GM21786 (cell line): Measurements from ENCODE around the gene SRRM4.
"Not testable (repeated sequence)": the region's sequence is repeated elsewhere in the genome, so short reads cannot be mapped to it uniquely, and the experiment has no call there.

ENCODE experiments used
- ATAC-seq: cut with Tn5 transposase; IDR thresholded peaks from one replicate; pipeline ENCODE4 v1.9.1; 2021; ENCODE audit not compliant: unreplicated experiment

Gene SRRM4

DNA sequence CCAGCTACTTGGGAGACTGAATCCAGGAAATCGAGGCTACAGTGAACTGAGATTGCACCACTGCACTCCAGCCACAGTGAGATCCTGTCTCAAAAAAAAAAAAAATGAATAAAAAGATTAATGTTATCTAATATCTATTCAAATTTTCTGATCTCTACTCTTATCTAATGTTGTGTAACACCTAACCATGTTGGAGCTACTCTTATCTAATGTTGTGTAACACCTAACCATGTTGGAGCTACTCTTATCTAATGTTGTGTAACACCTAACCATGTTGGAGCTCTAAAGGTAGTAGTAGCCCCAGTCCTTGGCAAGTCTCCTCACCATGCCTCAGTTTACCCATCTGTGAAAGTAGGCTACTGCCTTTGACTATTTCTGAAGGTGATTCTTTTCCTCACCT is 26.9 kb downstream of the SRRM4 start:
- not testable (repeated sequence) for ATAC-seq

GRCh38 chr12:119008691-119009221 is 27.4 kb downstream of the SRRM4 start:
- ATAC-seq: no peak

DNA sequence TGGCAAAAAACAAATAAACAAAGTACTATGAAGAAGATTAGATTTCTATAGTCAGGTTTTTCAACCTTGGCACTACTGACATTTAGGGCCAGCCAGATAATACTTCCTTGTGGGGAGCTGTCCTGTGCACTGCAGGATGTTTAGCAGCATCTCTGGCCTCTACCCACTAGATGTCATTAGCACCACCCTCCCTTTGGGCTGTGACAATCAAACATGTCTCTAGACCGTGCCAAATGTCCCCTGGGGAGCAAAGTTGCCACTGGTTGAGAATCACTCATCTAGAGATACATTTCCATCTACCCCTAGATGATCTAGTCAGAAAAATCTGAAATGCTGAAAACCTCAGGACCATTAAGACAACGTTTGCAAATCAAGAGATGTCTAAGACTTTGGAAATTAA is 29.9 kb downstream of the SRRM4 start:
- ATAC-seq: no peak

DNA sequence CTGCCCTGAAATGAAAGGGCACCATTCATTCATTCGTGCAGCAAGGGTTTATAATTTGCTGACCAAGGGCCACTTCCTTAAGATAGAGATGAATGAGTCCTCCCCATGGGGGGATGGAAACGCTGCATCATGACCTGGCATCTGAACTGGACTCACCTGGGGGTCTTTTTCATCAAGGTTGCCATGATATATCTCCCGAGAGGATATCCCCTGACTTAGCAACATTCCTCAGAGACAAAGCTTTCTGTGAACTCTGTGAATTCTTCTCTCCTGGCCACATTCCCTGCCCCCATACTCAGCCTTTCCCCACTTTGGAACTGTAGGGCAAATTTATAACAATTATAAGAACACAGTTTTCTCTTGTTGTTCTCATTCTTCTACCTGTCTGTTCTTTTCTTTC is 30.8 kb downstream of the SRRM4 start:
- no peak for ATAC-seq

- no peak for ATAC-seq
Observed at GRCh38 chr12:119013023-119013422, 31.7 kb downstream of the SRRM4 start.

GRCh38 chr12:119014368-119014767 is 33.0 kb downstream of the SRRM4 start:
- no peak for ATAC-seq

DNA sequence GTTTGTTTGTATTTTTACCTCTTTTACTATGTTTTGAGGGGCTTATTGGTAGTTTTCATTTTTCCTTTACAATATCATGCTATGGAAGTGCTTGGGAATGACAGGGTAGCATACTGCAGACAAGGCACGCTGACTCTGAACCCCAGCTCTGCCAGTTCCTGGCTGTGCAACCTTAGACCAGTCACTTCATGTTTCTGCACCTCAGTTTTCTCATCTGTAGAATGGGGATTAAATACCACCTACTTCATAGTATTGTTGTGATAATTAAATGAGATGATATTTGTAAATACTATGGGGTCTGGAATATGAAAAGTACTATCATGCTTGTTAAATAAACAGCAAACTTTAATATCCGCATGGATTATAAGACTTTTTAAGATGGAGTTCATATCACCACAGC is 35.4 kb downstream of the SRRM4 start:
- no peak for ATAC-seq

DNA sequence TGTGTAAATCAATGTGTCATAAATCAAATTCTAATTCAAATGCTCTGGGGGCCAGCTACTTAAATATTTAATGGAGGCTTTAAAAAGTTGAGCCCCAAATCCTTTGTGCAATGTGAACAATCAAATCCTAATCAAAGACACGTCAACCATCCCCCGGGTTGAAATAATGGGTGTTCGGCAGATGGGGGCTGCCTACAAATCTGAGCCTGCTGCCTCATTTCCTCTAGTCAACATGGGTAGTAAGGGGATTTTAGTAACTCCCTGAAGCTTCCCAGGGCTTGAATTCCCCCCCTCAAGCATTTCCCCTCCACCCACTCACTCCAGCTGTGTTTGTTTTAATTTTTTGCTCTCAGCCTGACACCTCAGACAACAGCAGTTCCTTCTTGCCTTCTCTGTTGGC is 37.8 kb downstream of the SRRM4 start:
- ATAC-seq: no peak

DNA sequence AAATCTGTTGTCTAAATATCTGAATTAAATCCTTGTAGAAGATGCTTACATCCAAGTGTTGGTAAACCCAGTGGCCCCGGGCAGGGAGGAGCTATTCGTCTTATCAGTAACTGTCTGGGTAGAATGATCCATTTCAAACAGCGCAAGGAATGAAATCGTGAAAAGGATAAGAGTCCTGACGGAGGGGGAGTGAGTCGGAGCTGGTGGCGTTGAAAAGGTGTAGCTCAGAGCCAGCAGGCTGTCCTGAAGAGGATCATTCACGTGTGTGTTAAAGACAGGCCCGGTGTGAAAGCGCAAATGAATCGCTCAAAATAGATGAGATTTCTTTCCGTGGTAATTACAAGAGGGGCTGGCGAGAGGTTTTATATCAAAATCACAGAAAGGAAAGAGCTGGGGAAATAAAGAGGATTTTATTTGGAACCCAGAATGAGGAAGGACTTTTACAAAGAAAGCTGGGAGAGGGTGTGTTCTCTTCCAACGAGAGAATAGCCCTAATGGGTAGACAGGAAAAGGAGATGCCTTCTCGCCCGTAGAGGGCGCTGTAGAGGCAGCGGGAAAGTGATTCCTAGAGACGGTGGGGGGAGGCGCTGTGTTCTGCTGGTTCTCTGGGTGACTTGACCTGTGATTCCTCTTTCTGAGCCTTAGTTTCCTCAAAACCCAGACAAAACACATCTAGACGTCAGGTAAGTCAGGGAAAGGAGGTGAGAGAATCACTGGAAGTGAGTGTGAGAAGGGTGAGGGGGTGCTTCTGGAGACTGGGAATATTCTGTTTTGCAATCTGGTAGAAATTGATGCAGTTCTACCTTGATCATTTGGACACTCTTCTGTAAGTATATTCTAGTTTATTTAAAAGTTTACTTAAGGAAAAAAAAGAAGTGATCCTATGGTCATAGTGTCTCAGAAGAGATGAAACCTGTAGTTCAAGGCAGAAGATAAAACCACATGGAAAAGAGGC is 39.3 kb downstream of the SRRM4 start:
- no peak for ATAC-seq

- ATAC-seq: no peak
Observed at GRCh38 chr12:119024356-119024755, 43.0 kb downstream of the SRRM4 start.

GRCh38 chr12:119025786-119026185 is 44.4 kb downstream of the SRRM4 start:
- ATAC-seq: no peak

DNA sequence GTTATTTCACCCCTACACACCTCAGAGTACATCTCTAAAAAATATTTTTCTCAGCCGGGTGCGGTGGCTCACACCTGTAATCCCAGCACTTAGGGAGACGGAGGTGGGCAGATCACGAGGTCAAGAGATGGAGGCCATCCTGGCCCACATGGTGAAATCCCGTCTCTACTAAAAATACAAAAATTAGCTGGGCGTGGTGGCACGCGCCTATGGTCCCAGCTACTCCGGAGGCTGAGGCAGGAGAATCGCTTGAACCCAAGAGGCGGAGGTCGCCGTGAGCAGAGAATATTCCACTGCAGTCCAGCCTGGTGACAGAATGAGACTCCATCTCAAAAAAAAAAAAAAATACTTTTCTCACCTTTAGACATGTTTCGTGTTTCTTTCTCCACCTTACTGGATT is 52.0 kb downstream of the SRRM4 start:
- ATAC-seq: not testable (repeated sequence)

- no peak for ATAC-seq
Observed at GRCh38 chr12:119036878-119037825, 55.8 kb downstream of the SRRM4 start.

- ATAC-seq: no peak
Observed at GRCh38 chr12:119044094-119044493, 62.8 kb downstream of the SRRM4 start.

DNA sequence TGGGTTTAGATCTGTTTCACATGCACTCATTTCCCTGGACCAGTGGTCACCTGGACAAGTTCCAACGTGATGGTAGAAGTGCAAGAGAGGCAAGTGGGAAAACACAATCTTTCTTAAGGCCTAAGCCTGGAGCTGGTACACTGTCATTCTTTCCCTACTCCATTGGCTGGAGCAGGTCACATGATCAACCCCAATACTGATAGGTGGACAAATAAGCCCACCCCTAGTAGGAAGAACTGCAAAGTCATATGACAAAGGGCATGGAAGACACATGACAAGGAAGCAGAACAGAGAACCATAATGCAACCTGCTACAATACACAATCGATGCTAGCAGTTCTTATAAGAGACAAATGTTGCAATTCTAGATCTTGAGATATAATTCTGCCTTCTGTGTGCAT is 66.3 kb downstream of the SRRM4 start:
- no peak for ATAC-seq

GRCh38 chr12:119050663-119051062 is 69.3 kb downstream of the SRRM4 start:
- ATAC-seq: no peak

DNA sequence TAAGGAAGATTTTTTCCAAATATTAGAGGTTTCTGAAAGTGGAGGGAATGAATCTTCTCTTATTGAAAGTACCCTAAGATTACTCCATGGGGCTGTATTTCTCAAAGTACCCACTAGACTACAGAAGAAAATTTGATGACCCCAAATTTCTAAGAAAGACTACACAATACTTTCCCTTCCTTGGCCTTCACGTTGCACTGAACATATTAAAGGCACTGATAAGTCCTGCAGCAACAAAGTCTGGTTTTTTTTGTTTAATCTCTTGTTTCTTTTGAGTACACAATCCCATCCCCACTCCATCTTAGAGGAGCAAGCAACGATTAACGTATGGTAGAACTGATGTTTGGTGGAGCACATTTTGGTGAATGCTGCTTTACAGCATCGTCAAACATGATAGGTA is 70.1 kb downstream of the SRRM4 start:
- ATAC-seq: no peak

- ATAC-seq: no peak
Observed at GRCh38 chr12:119052001-119052400, 70.7 kb downstream of the SRRM4 start.

- ATAC-seq: no peak
Observed at GRCh38 chr12:119055977-119056376, 74.6 kb downstream of the SRRM4 start.

DNA sequence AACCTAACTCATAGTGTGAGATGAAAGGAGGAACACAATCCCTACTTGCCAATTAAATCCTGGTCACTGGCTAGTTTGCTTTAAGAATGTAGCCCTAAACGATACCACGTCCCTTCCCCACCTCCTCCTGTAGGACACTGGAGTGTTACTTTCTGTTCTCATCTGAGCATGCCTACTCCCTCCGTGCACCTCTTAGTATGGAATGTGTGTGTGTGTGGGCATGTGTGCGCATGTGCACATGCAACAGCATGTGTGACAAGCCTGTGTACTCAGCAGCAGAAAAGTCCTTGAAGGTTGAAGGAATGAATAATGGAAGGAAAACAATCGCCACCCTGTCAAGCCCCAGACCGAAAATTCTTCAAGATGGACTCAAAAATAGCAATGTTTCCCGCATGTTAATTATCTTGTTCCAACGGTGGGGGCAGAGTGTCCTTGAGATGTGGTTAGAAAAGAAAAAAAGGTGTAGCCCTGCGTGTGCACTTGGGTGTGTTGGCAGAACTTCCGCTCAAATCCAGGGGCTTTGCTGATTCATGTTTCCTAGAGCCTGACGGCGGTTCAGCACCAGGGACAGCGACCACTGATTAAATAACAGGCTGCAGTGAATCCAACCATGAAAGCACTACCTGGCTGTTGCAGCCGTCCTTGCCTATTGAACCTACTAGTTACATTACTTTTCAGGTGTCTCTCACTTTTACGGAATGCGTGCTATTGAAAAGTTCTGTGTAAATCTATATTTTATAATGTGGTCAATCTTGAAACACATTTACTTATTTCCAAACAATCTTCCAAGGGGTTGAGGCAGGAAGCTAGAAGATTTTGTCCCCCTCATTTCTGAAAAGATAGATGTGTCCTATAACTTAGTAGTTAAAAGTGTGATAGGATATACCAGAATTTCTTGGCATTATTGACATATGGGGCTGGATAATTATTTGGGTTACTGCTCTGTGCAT is 79.8 kb downstream of the SRRM4 start:
- ATAC-seq: no peak
